Keratinocyte (primary cell): Measurements from ENCODE around the gene RNF26.

Experiments used
- EZH2 ChIP-seq: IDR thresholded peaks from one replicate; pipeline ENCODE4 v1.6.1; 2012; ENCODE audit warnings: inconsistent platforms, mild to moderate bottlenecking, low read length, moderate library complexity
- TF ChIP-seq, protein P1 (sequence below), 3 experiments: IDR thresholded peaks in 1 of 3; conservative IDR thresholded peaks in 1 of 3; optimal IDR thresholded peaks in 1 of 3; 2 replicates in 2 of 3; 3 replicates in 1 of 3; pipeline versions ENCODE3 to v1.5.1; 2011; ENCODE audit warnings: low read length in 3 of 3, mild to moderate bottlenecking in 3 of 3, moderate library complexity in 2 of 3, control low read depth in 1 of 3, inconsistent platforms in 1 of 3; ENCODE audit not compliant: insufficient read depth in 2 of 3; ENCODE audit errors: extremely low read depth in 1 of 3

DNA sequence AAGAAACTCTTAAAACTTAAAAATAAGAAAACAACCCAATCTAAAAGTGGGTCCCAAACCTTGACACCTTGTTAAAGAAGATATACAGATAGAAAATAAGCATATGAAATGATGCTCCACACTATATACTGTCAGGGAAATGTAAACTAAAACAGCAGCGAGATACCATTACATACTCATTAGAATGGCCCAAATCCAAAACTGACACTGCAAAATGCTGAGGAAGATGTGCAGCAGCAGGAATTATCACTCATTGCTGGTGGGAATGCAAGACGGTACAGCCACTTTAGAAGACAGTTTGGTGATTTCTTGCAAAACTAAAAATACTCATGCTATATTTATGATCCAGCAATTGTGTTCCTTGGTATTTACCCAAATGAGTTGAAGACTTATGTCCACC is 5.0 kb upstream of the RNF26 start:
- TF ChIP-seq, protein P1, sequence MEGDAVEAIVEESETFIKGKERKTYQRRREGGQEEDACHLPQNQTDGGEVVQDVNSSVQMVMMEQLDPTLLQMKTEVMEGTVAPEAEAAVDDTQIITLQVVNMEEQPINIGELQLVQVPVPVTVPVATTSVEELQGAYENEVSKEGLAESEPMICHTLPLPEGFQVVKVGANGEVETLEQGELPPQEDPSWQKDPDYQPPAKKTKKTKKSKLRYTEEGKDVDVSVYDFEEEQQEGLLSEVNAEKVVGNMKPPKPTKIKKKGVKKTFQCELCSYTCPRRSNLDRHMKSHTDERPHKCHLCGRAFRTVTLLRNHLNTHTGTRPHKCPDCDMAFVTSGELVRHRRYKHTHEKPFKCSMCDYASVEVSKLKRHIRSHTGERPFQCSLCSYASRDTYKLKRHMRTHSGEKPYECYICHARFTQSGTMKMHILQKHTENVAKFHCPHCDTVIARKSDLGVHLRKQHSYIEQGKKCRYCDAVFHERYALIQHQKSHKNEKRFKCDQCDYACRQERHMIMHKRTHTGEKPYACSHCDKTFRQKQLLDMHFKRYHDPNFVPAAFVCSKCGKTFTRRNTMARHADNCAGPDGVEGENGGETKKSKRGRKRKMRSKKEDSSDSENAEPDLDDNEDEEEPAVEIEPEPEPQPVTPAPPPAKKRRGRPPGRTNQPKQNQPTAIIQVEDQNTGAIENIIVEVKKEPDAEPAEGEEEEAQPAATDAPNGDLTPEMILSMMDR (optimal IDR thresholded peaks at IDR 0.05 in 1 of 3, IDR thresholded peaks at IDR 0.05 in 1 of 3, conservative IDR thresholded peaks at IDR 0.05 in 1 of 3; ENCODE audit: extremely low read depth in 1 of 3, insufficient read depth in 2 of 3, low read length in 3 of 3) = no peak
- TF ChIP-seq EZH2 = no peak
